Measurements from ENCODE around the gene KIAA1328. TPM values are rescaled to one million over a fixed set of nuclear protein-coding genes. Genes with fewer than 3 reads are reported as not detected.

KIAA1328 gene
- total RNA-seq, 1 donor from 2014 or later = 5.8 TPM

DNA sequence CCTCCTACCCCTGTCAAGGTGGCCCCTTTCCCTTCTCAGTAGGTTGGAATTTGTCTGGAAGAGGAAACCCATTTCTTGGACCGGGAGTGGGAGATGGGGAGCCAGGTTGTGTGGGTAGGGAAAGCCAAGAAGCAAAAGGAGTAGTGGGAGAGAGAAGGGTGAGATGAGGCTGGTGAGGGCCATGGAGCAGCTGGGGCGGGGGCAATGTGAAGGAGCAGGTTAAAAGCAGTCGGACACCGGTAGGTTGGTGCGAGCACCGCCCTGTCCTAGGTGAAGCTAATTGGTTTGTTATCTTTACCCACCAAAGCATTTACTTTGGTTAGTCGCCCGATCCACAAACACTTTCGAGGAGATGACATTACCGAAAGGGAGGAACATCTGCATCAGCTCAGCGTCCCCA lies 429.9 kb downstream of the KIAA1328 start:
- no peak for DNase-seq (ENCODE audit: low read depth)
- Histone ChIP-seq H3K27me3 (ENCODE audit: control insufficient read depth, insufficient read depth, low read length) (peaks cover 13% of the 10 kb centered on the region), H3K4me3 (ENCODE audit: low read depth, low read length) (no peak overlapping the region), H3K36me3 (ENCODE audit: control insufficient read depth, insufficient read depth, low read length) (no peaks in the 10 kb centered on the region)
- TF ChIP-seq CTCF (IDR thresholded peaks at IDR 0.05; ENCODE audit: insufficient read depth, low read length, severe bottlenecking) = no peak
- FAIRE-seq = no peak

DNA sequence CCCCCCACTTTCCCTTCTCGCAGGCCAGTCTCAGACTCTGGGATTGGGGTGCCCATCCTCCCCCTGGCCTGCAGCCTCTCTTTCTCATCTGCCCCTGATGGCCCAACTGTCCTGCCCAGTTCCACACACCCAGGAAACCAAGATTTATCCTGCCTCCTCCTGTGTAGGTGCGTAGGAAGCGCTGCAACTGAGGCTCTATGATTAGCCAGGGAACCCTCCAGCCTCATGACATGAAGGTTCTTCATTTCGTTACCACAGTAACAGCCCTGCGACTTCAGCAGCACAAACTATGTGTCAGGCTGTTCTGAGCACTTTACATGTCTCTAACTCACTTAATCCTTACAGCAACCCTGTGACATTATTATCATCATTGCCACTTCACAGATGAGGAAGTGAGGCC lies 430.8 kb downstream of the KIAA1328 start:
- no peak for DNase-seq (ENCODE audit: low read depth)
- TF ChIP-seq CTCF (IDR thresholded peaks at IDR 0.05; ENCODE audit: insufficient read depth, low read length, severe bottlenecking) = no peak
- Histone ChIP-seq H3K4me3 (ENCODE audit: low read depth, low read length) (no peak overlapping the region), H3K36me3 (ENCODE audit: control insufficient read depth, insufficient read depth, low read length) (no peaks in the 10 kb centered on the region), H3K27me3 (ENCODE audit: control insufficient read depth, insufficient read depth, low read length) (peaks cover 10% of the 10 kb centered on the region)
- FAIRE-seq = no peak

- no peak for DNase-seq (ENCODE audit: low read depth)
- TF ChIP-seq CTCF (IDR thresholded peaks at IDR 0.05; ENCODE audit: insufficient read depth, low read length, severe bottlenecking) = no peak
- Histone ChIP-seq H3K36me3 (ENCODE audit: control insufficient read depth, insufficient read depth, low read length) (no peaks in the 10 kb centered on the region), H3K4me3 (ENCODE audit: low read depth, low read length) (no peak overlapping the region), H3K27me3 (ENCODE audit: control insufficient read depth, insufficient read depth, low read length) (peaks cover 6% of the 10 kb centered on the region)
- FAIRE-seq = no peak
Measured at GRCh38 chr18:37260367-37261093, 431.6 kb downstream of the KIAA1328 start.

- H3K36me3 ChIP-seq (ENCODE audit: control insufficient read depth, insufficient read depth, low read length) = no peaks in the 10 kb centered on the region
- no peak overlapping the region for H3K4me3 ChIP-seq (ENCODE audit: low read depth, low read length)
- H3K27me3 ChIP-seq (ENCODE audit: control insufficient read depth, insufficient read depth, low read length) = peaks cover 6% of the 10 kb centered on the region
- no peak for TF ChIP-seq CTCF (IDR thresholded peaks at IDR 0.05; ENCODE audit: insufficient read depth, low read length, severe bottlenecking)
- no peak for DNase-seq (ENCODE audit: low read depth)
- FAIRE-seq = no peak
Measured at GRCh38 chr18:37261246-37261840, 432.4 kb downstream of the KIAA1328 start.

DNA sequence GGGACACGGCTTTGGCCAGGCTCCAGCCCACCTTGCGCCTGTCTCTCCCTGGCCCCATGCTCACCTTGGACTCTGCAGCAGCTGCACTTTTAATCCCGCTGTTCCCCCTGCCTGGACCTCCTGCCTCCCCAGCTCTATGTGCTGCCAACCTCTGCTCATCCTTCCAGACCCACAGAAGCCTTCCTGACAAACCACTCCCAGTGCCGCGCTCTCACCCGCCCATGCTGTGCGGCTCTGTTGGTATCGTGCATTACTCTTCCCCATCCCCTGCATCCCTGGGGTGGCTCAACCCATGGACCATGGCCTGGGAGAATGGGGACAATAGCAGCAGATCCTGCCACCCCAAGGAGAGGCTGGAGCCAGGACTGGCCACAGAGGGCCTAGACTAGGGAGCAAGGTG lies 433.1 kb downstream of the KIAA1328 start:
- DNase-seq (ENCODE audit: low read depth) = no peak
- H3K27me3 ChIP-seq (ENCODE audit: control insufficient read depth, insufficient read depth, low read length) = peaks cover 6% of the 10 kb centered on the region
- no peak for TF ChIP-seq CTCF (IDR thresholded peaks at IDR 0.05; ENCODE audit: insufficient read depth, low read length, severe bottlenecking)
- H3K36me3 ChIP-seq (ENCODE audit: control insufficient read depth, insufficient read depth, low read length) = no peaks in the 10 kb centered on the region
- no peak overlapping the region for H3K4me3 ChIP-seq (ENCODE audit: low read depth, low read length)
- no peak for FAIRE-seq
